ENCODE data around the gene EXOC4. TPM values are rescaled to one million over a fixed set of nuclear protein-coding genes. Genes with fewer than 3 reads are reported as not detected.

EXOC4 gene
- total and polyA plus RNA-seq, 2 donors (not counting 3 experiments of a cell fraction or from before 2014, with no cell fraction given): 20.3 to 73.1 TPM

GRCh38 chr7:133564484-133564883 lies 311.6 kb downstream of the EXOC4 start:
- TF ChIP-seq CTCF (IDR thresholded peaks at IDR 0.05; ENCODE audit: extremely low read depth in 1 of 2, insufficient read depth in 1 of 2, low read depth in 1 of 2, low read length in 2 of 2): no peak
- TF ChIP-seq GATA2 (IDR thresholded peaks at IDR 0.05; ENCODE audit: insufficient read depth, insufficient read length, low read depth, low read length): no peak
- no peak for TF ChIP-seq MYC (IDR thresholded peaks at IDR 0.05; ENCODE audit: low read depth, low read length)
- TF ChIP-seq POLR2A (IDR thresholded peaks at IDR 0.05; ENCODE audit: low read depth, low read length): no peak
- TF ChIP-seq MAX (IDR thresholded peaks at IDR 0.05; ENCODE audit: insufficient read depth, insufficient read length): no peak
- TF ChIP-seq FOS (IDR thresholded peaks at IDR 0.05; ENCODE audit: borderline replicate concordance, insufficient read depth, low read length): no peak
- TF ChIP-seq EZH2 (IDR thresholded peaks at IDR 0.05; ENCODE audit: borderline replicate concordance, low read depth, low read length, severe bottlenecking): no peak
- no peak for TF ChIP-seq POLR2AphosphoS5 (IDR thresholded peaks at IDR 0.05; ENCODE audit: insufficient read depth, low read depth, low read length)
- no peak for TF ChIP-seq JUN (IDR thresholded peaks at IDR 0.05; ENCODE audit: borderline replicate concordance, insufficient read depth, insufficient read length, low read depth)
- no peak for DNase-seq (ENCODE audit: low read depth, low spot score)
- H3K4me2 ChIP-seq (ENCODE audit: insufficient read depth, low read length): no peak overlapping the region
- H3K79me2 ChIP-seq (ENCODE audit: control insufficient read depth, insufficient read depth, low read length): no peaks in the 10 kb centered on the region
- no peaks in the 10 kb centered on the region for H3K9me1 ChIP-seq (replicated peaks; ENCODE audit: control insufficient read depth, extremely low read depth, insufficient read depth, low read length)
- no peaks in the 10 kb centered on the region for H3K4me1 ChIP-seq (ENCODE audit: control insufficient read depth, extremely low read depth, insufficient read depth, low read length)
- H3K9me3 ChIP-seq (replicated peaks; ENCODE audit: control insufficient read depth, insufficient read depth, low read length): no peaks in the 10 kb centered on the region
- CTCF ChIA-PET: interaction anchor here (0.6 to 1.8 kb wide), 7 partner anchors 9 to 577 kb away, joined by 3 to 11 read pairs (median 4); no protein-coding TSS in a partner anchor
- no peak for FAIRE-seq
- H3K27ac ChIP-seq (ENCODE audit: insufficient read depth, low read depth, low read length): no peak overlapping the region
- H2AFZ ChIP-seq (ENCODE audit: low read depth, low read length): no peak overlapping the region
- H4K20me1 ChIP-seq (replicated peaks; ENCODE audit: control insufficient read depth, extremely low read depth, insufficient read depth, low read length): no peaks in the 10 kb centered on the region
- H3K36me3 ChIP-seq (ENCODE audit: control insufficient read depth in 2 of 2, extremely low read depth in 1 of 2, insufficient read depth in 2 of 2, low read length in 2 of 2): no peaks in the 10 kb centered on the region
- POLR2A ChIA-PET: no interaction called here
- intact Hi-C loops (cut with micrococcal nuclease) (loop anchor here (5.0 kb wide), 2 partner anchors 288 to 428 kb away; no protein-coding TSS in a partner anchor), dilution Hi-C loops (cut with MboI; ENCODE audit: extremely low pct_ligation_motif_present, low sequenced_read_pairs) (no loop called here)
- H3K4me3 ChIP-seq (replicated peaks in 1 of 3; ENCODE audit: insufficient read depth in 1 of 3, low read depth in 1 of 3, low read length in 3 of 3): no peak overlapping the region
- no peaks in the 10 kb centered on the region for H3K27me3 ChIP-seq (ENCODE audit: control insufficient read depth in 2 of 2, insufficient read depth in 2 of 2, low read length in 2 of 2)
- BruUV-seq (replicated peaks): no TSS peak
- H3K9ac ChIP-seq (replicated peaks; ENCODE audit: extremely low read depth, insufficient read depth, low read length): no peak overlapping the region
